GM13977 (cell line): ENCODE data around the gene SIDT2.

Source experiments
- DNase-seq: peaks from one replicate; pipeline ENCODE4 v3.0.0; 2012; ENCODE audit warnings: low spot score
- in situ Hi-C: fragments of 300-500 bp; cut with MboI; formaldehyde crosslinking; loops from one replicate; pipeline ENCODE4 v1.12.0; 2022; ENCODE audit warnings: low sequenced_read_pairs, low pct_unique_long_range_greater_than_20kb, mixed read lengths, inconsistent platforms; ENCODE audit not compliant: unreplicated experiment
- TF ChIP-seq, protein P1 (sequence below): IDR thresholded peaks from 2 replicates; pipeline ENCODE4 v1.5.1; 2012; ENCODE audit warnings: mild to moderate bottlenecking, control low read depth; ENCODE audit not compliant: insufficient read depth; ENCODE audit errors: extremely low read depth, missing control alignments

The SIDT2 gene

DNA sequence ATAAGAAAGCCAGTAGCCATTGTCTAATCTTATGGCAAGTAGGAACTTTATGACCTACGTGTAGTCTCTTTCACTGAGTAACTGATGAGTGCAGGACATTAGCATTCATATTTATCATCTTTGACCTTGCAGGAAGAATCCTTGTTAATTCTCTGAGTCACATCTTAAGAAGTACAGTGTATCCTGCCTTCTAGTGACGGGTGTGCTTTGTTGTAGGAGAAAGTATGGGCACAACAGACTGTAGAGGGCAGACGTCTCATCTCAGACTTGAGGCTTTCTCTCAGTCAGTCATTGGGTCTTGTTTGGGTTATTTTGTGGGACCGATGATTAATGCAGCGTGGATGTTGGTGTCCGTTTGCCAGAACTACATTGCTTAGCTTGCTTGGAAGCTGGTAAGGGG is 60.8 kb downstream of the SIDT2 start:
- in situ Hi-C loops, result loop anchor here (10.0 kb wide), 1 partner anchor 56 kb away; the partner anchor contains the start of gene BACE1-AS
- no peak for DNase-seq

More for the DNA sequence above, 60.8 kb downstream of the SIDT2 start:
- TF ChIP-seq, protein P1, sequence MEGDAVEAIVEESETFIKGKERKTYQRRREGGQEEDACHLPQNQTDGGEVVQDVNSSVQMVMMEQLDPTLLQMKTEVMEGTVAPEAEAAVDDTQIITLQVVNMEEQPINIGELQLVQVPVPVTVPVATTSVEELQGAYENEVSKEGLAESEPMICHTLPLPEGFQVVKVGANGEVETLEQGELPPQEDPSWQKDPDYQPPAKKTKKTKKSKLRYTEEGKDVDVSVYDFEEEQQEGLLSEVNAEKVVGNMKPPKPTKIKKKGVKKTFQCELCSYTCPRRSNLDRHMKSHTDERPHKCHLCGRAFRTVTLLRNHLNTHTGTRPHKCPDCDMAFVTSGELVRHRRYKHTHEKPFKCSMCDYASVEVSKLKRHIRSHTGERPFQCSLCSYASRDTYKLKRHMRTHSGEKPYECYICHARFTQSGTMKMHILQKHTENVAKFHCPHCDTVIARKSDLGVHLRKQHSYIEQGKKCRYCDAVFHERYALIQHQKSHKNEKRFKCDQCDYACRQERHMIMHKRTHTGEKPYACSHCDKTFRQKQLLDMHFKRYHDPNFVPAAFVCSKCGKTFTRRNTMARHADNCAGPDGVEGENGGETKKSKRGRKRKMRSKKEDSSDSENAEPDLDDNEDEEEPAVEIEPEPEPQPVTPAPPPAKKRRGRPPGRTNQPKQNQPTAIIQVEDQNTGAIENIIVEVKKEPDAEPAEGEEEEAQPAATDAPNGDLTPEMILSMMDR, result no peak
